GF-D8 (cell line): ENCODE data around the gene TSPEAR.
"Not testable (repeated sequence)": the region's sequence is repeated elsewhere in the genome, so short reads cannot be mapped to it uniquely, and the experiment has no call there.

Source experiments
- DNase-seq: peaks from one replicate; lab custom pipeline; 2025; lab: John Stamatoyannopoulos, UW

The TSPEAR gene

DNA sequence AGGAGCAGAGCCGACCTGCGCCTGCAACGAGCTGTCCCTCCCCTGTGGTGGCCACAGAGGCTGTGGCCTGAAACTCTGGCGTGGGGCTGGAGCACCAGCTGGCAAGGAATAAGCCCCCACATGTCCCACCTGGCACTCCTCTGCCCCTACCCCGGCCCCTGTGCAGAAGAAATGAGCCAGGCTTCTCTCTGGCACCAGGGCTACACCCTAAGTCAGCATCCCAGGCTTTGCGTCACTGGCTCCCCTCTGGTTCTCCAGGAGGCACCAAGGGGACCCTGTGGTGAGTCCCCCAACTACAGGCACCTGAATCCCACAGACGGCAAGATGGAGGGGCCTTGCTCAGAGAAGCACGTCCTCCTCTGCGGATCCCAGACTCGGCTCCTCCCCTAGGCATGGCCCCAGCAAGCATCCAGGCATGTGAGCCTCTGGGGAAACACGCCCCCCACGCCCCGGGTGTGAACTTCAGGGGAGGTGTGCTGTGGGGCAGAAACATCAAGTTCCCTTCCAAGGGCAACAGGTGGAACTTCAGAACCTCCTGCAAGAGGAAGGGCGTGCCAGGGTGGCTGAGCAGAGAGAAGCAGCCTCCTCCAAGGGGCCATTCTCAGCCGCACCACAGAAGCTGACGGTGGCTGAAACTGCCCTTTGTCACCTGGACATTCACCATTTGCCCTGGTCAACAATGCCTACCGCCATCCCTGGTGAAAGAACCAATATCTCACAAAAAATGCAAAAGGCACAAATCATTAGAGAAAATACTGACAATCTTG, 108.1 kb downstream of the TSPEAR start:
- no peak for DNase-seq

GRCh38 chr21:44602463-44602850, 108.9 kb downstream of the TSPEAR start:
- no peak for DNase-seq

DNA sequence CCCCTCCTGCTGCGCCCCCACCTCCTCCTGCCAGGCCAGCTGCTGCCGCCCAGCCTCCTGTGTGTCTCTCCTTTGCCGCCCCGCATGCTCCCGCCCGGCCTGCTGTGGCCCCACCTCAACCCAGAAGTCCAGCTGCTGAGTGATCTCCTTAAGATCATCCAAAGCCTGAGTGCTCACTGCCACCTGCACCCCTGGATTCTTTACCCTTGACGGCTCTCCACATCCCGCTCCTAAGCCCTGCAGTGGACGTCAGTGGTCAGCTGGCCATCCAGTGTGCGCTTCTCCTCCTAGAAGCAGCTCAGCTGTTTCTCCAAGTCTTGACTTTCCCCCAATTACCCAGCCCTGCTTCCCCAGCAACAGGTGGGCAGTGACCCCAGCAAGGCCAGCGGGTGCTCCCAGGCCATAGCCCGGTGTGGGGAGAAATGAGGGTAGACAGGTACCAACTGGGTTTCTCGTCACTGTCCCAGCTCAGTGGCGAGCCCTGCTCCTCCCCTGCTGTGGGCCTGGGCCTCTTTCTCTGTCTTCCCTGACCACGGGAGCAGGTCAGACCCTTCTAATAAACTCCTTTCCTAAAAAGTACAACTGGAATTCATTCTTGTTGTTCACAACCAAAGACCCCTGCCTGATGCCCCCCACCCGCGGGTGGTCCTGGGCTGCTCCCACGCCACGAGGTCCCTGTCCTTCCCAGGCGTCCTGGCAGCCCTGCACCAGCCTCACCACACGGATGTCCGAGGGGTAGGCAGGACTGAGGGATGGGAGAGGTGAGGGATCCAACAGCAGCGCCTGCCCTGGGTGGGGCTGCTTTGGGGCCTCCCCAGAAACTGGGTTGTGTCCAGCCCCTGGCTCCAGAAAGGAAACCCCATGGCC, 109.5 kb downstream of the TSPEAR start:
- DNase-seq: no peak

DNA sequence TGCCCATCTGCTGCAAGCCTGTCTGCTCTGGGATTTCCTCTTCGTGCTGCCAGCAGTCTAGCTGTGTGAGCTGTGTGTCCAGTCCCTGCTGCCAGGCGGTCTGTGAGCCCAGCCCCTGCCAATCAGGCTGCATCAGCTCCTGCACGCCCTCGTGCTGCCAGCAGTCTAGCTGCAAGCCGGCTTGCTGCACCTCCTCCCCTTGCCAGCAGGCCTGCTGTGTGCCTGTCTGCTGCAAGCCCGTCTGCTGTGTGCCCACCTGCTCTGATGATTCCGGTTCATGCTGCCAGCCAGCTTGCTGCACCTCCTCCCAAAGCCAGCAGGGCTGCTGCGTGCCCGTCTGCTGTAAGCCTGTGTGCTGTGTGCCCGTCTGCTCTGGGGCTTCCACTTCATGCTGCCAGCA, 110.3 kb downstream of the TSPEAR start:
- DNase-seq: not testable (repeated sequence)

- DNase-seq: not testable (repeated sequence)
Observed at GRCh38 chr21:44600118-44600978, 111.0 kb downstream of the TSPEAR start, which contains the start of gene KRTAP10-7. TSS of gene KRTAP10-7 (plus strand) at chr21:44600597. CDS start at chr21:44600622, 25 bp downstream.

GRCh38 chr21:44599264-44600029, 111.9 kb downstream of the TSPEAR start:
- DNase-seq: no peak

GRCh38 chr21:44598061-44598460, 113.3 kb downstream of the TSPEAR start:
- DNase-seq: no peak

DNA sequence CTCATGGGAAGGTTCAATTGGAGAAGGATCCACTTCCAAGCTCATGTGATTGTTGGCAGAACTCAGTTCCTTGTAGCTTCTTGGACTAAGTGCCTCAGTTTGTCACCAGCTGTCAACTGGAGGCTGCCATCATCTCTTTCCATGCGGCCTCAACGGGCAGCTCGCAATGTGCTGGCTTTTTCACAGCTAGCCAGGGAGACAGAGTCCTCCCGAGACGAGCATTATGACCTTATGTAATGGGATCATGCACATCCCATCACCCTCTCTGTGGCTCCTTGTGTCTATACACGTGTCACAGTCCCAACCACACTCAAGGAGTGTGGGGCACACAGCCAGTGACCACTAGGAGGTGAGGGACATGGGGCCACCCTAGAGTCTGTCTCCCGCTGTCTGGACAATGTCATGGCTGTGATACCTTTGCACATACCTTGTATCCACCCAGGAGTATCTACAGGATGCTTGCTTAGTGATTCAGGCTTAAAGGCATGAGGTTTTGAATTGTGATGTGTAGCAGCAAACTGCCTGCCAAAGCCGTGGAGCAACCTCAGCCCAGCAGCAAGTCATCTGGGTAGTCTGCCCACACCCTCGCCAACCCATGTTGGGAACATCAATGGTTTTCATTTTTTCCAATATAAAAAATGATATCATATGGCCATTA, 115.2 kb downstream of the TSPEAR start:
- no peak for DNase-seq

GRCh38 chr21:44595524-44595923, 115.8 kb downstream of the TSPEAR start:
- no peak for DNase-seq

GRCh38 chr21:44594406-44594916, 116.9 kb downstream of the TSPEAR start:
- DNase-seq: no peak

GRCh38 chr21:44593598-44594405, 117.6 kb downstream of the TSPEAR start:
- no peak for DNase-seq

DNA sequence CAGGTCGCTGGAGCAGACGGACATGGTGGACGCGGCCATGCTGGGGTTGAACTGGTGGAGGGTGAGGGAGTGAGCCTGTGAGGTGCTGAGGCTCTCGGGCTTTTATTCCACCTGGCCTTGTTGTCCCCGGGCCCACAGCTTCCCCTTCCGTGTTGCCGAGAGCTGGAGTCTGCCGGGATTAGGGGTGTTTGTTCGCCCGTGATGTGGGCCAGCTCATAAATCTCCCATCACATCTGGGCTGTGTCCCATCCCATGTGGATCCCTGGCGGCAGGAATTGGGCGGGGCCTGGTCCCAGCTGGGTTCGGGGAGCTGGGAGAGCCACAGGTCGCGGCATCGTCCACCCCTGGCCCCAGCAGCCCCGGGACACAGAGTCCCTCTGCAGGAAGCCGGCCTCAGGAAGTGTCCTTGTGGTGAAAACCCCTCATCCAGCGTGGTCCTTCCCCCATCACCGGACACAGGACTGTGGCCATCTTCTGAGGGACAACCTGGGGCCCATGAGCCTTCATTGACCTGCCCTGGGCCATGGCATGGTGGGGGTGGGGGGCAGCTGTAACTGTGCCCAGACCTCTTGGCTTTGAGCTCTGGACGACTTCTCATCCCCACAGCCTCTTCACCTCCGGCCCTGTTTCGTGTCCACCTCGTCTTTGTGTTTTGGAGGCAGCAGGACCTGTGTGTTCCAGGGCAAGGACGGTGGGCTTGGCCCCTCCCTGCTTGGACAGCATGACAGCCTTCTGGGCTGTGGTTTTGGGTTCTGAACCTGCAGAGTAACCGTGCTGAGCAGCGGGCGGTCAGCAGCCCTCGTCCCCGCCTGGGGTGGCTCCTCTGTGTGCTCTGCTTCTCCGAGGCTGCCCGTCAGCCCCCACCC, 118.7 kb downstream of the TSPEAR start, which contains the start of gene KRTAP10-6:
KRTAP10-6 (minus strand) TSS at position 60 of the 866 bp plus-strand sequence; CDS start at position 39, 21 bp downstream.
- no peak for DNase-seq

DNA sequence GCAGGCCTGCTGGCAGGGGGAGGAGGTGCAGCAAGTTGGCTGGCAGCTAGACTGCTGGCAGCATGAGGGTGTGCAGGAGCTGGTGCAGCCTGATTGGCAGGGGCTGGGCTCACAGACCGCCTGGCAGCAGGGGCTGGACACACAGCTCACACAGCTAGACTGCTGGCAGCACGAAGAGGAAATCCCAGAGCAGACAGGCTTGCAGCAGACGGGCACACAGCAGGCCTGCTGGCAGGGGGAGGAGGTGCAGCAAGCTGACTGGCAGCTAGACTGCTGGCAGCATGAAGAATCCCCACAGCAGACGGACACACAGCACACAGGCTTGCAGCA, 119.6 kb downstream of the TSPEAR start:
- DNase-seq: not testable (repeated sequence)

- not testable (repeated sequence) for DNase-seq
Observed at GRCh38 chr21:44590897-44591800, 120.2 kb downstream of the TSPEAR start.

GRCh38 chr21:44590311-44590721, 121.1 kb downstream of the TSPEAR start:
- DNase-seq: no peak

- no peak for DNase-seq
Observed at GRCh38 chr21:44589586-44590305, 121.6 kb downstream of the TSPEAR start.

- DNase-seq: no peak
Observed at GRCh38 chr21:44589094-44589493, 122.3 kb downstream of the TSPEAR start.
